Stimulated activated CD4-positive, alpha-beta T cell treated with anti-CD3 and anti-CD28 coated beads, Interleukin-15, amount 100 ng/mL, for 1 hour (primary cell): Measurements from ENCODE around the gene SLC34A1.
"Not testable (repeated sequence)": the region's sequence is repeated elsewhere in the genome, so short reads cannot be mapped to it uniquely, and the experiment has no call there.

ENCODE experiments used
- DNase-seq, 2 donors: peaks; one replicate each; pipeline ENCODE4 v3.0.0-alpha.2; 2020; ENCODE audit warnings: low read depth in 1 of 2, low spot score in 1 of 2

SLC34A1 gene

DNA sequence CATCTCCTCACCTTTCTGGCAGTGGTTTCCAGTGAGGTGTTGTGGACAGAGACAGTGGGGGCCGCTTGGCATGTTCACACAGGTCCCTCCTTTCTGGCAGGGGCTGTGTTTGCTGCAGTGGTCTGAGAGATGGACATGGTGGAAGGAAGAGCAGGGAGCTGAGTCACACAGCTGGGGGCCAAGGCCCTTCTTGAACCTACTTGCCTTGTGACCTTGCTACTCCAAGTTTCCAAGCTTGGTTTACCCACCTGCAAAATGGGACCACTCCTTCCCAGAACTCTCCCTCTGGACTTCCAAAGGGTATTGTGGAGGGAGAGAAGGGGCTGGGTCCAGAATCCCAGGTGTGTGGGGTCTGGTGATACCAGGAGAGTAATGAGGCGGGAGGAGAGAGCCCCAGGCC, 21.1 kb downstream of the SLC34A1 start:
- no peak for DNase-seq

DNA sequence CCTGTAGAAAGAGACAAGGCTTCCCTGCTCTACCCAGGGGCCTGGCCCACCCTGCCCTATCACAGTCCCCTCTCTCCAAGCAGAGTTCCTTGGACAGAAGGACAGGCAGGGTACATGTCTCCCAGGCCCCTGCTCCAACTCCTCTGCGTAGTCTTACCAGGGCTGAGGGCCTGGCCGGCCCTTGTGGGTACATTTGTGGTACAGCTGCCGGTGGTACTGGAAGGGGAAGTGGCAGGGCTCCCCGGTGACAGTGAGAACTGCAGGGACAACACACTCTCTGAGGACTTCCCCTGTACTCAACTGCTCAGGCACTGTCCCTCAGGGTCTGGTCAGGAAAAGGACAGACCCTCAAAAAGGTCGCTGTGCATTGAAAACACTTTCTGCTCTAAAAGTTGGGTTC, 21.6 kb downstream of the SLC34A1 start:
- no peak for DNase-seq

DNA sequence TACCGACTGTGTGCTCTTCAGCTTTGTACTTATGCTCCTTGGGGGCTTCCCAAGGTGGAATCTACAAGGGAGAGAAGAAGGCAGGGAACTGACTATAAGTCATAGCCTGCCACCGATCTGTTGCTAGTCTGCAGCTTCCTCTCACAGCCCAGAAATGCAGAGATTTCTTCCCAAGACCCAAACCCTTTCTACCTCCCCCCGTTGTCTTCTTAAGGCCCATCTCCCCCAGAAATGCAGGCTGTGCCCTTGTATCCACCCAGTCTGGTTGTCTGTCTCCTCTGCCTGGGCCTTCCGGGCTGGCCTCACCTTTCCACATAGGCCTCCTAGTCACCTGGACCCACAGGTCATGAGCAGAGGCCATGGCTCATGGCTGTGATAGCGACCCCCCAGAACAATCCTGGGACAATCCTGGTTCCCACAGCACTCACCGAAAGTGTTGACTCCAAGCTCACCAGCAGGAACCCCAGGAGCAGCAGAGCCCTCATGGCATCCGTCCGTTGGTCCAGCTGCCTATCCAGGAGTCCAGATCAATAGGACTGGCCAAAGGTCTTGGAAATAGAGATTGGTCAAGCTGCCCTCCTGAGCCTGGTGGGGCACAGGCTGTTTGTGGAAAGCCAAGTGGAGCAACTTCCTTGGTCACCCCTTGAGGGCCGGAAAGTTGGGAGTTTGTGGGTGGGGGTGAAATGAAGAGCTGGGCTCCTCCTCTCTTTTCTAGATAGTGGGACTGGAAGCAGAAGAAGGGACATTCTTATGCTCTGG, 25.0 kb downstream of the SLC34A1 start, which contains the start of gene F12:
F12 (minus strand) TSS at position 522 of the 759 bp plus-strand sequence; CDS start at position 485, 37 bp downstream.
- no peak for DNase-seq

DNA sequence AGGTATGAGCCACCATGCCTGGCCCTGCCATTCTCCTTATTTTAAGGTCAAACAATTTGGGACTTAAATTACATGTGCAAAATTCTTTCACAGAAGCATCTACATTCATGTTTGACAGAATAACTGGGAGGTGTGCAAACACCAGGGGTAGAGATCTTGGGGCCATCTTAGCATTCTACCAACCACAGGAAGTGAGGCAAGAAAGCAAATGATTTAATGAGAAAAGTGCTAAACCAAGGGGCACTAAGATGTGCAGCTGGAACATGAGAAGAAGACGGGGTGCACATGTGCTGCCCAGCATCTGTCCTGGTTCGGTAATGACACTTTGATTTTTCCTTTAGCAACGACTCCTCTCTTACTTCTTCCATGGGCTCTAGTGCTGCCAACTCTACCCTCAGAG, 26.3 kb downstream of the SLC34A1 start:
- DNase-seq: no peak

DNA sequence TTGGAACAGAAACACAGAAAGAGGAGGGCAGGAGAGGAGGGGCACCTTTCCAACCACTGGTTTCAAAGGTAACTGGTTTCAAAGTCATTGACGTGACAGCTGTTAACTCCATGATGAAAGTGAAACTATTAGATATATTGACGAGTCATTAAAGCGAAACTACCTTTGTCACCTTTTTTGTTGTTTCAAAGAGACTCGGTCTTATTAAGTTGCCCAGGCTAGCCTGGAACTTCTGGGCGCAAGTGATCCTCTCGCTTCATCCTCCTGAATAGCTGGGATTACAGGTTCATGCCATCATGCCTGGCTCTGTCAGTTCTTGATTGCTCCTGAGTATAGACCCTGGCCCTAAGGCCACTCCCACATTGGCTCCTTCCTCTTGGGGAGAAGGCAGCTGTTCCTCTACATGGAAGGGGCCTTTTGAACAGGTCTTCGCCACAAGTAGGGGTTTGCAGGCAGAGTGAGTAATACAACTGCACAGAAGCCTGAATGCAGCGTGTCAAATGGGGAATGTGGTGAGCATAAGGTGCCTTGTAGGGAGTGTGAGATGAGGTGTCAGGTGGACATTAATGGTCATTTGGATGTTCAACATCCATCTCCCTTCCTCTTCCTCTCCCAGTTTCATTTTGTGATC, 28.5 kb downstream of the SLC34A1 start:
- no peak for DNase-seq

DNA sequence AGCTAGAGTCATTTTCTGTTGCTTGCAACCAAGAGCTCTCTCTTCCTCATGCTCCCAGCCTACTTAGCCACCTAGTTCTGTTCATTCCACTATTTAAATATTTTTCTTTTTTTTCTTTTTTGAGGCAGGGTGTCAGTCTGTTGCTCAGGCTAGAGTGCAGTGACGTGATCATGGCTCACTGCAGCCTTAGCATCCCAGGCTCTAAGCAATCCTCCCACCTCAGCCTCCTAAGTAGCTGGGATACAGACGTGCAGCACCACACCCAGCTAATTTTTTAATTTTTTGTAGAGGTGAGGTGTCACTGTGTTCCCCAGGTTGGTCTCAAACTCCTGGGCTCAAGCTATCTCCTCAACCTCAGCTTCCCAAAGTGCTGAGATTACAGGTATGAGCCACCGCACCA, 30.2 kb downstream of the SLC34A1 start:
- DNase-seq: no peak

DNA sequence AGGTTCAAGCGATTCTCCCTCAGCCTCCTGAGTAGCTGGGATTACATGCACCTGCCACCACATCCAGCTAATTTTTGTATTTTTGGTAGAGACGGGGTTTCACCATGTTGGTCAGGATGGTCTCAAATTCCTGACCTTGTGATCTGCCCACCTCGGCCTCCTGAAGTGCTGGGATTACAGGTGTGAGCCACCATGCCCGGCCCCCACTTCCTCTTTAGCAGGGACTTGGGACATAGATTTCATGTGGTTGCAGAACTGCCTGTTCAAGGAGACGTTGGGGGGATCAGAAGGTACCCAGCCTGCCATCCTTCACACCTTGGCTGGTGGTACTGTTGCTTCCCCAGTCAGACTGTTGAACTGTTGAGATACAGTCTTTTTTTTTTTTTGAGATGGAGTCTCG, 32.8 kb downstream of the SLC34A1 start:
- not testable (repeated sequence) for DNase-seq

DNA sequence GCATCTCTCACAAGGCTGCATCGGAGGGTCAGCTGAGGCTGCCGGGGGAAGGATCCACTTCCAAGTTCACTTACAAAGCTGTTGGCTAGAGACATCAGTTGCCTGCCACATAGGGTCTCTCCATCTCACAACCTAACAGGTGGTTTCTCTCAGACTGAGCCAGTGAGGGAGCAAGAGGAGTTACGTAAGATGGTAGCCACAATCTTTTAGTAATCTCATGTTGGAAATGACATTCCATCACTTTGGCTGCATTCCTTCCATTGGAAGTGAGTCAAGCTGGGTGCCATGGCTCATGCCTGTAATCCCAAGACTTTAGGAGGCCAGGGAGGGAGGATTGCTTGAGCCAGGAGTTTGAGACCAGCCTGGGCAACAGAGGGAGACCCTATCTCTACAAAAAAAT, 34.8 kb downstream of the SLC34A1 start:
- DNase-seq: no peak

DNA sequence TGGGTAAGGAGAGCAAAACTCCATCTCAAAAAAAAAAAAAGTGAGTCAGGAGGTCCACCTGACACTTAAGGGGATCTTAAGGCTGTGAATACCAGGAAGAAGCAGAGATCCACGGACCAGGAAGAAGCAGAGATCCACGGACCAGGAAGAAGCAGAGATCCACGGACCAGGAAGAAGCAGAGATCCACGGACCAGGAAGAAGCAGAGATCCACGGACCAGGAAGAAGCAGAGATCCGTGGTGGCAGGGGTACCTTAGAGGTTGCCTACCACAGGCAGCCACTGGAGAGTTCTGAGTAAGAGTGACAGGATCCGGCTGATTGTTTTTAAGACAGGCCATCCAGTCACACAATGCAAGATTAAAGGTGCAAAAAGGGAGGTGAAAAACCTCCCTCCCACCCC, 36.2 kb downstream of the SLC34A1 start:
- DNase-seq: not testable (repeated sequence)

DNA sequence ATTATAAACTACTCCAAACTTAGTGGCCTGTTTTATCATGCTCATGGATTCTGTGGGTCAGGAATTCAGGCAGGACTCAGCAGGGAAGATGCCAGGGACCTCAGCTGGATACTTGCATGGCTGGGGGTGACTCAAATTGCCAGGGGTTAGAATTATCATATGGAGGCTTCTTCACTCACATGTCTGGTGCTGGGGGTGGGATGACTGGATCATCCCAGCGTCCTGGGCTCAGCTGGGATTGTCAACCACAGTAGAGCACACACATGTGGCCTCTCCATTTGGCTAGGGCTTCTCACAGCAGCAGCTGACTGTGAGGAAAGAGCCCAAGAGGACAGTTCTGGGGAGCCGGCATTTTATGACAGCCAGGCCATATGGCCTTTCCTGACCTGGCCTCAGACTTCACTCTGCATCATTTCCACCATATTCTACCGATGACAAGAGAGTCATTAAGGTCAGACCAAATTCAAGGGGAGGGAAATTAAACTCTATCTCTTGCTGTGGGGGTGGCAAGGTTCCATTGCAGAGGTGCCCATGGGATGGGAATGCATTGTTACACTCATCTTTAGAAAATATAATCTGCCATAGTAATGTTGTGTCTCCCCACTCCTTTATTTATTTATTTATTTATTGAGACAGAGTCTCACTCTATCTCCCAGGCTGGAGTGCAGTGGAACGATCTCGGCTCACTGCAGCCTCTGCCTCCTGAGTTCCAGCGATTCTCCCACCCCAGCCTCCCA, 37.0 kb downstream of the SLC34A1 start:
- DNase-seq: no peak

DNA sequence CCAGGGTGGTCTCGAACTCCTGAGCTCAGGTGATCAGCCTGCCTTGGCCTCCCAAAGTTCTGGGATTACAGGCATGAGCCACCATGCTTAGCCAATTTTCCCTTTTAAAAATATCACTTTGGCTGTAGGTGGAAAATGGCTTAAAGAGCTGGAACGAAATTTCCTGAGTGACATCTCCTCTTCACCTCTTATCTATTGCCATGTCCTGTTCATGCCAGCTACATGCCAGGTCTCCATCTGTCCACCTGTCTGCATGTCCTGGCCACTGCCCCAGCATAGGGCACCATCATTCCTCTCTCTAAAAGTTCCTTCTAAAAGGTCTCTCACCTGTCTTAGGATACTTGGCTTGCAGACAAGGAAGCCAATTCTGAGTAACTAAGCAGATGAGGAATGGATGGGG, 39.4 kb downstream of the SLC34A1 start:
- no peak for DNase-seq

DNA sequence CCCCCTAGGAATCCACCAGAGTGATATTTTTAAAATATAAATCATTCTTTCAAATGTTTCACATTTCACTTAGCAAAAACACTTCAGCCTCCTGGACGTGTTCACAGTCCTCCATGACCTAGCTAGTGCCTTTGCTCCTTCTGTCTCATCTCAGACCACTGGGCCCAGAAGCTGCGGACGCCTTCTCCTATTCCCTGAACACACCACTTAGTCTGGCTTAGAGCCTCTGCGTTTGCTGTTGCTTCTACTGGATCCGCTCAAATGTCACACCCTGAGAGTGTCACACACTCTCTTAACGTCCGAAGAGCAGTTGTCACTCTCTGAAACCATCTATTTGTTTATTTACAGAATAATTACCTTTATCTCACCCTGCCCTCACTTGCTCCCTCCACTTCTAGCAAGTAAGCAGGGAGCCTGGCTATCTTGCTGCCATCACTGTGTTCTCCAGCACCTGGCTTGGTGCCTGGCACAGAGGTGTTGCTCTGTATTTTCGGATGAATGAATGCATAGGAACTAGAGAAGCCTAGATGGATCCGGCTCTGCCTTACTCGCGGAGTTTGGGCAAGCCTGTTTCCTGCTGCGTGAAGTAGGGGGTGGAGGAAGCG, 41.1 kb downstream of the SLC34A1 start:
- no peak for DNase-seq

DNA sequence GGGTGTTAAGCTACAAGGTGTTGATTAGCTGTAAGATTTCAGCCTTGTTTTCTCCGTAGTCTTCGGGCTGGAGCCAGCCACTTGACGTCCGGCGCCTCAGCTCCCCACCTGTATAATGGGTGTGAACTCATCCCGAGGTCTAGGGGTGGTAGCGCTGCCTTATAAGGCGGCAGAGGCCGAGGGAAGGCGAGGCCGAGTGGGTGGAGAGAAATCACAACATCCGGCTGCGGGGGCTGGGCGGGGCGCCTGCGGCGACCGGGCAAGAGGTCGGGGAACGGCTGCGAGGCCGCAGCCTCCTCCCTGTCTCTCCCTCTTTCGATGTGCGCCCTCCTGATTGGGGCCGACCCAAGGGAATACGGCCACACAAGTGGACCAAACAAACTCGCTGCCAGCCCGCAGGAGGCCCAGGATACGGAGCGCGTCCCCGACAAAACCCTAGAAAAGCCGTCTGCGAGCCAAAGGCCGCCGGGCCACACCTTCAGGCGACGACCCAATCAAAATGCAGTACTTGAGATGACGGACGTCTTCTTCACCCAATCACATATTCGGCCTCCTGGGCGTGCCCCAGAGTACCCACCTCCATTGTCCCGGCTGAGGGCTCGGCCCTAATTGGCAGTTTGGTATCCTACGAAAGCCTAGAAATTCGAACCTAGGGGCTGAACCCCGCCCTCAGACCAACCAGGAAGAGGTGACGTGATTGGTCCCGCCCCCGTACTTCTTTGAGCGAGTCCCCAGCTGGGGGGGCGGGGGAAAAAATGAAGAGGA, 41.7 kb downstream of the SLC34A1 start:
- peak; percentile 93 to 98 for DNase-seq

DNA sequence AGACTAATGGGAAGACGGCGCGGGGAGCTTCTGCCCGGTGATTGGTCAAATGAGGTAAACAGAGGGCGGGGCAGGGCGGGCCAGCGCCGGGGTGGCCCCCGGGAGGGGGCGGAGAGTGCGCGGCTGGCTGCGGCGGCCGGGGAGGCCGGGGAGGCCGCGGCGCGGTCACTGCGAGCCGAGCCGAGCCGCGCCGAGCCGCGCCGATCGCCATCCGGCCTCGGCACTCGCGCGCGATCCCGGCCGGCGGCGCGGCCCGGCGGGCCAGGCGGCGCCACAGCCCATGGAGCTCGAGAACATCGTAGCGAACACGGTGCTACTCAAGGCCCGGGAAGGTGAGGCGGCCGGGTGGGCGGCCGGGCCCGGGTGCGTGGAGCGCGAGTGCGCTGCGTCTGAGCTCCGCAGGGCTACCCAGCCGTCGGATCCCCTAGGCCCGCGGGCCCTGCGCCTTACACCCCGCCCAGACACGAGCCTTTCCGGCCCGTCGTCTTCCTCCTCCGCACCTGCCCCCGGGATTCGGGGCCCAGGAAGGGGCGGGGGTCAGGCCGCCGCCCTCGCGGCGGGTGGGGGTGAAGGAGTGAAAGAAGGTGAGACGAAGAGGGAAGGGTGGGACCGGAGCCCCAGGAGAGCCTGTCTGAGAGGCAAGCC, 42.5 kb downstream of the SLC34A1 start, which contains the start of gene GRK6:
GRK6 (plus strand) TSS at position 111 of the 645 bp plus-strand sequence; CDS start at position 281, 170 bp downstream.
- peak; percentile 52 to 58 for DNase-seq

DNA sequence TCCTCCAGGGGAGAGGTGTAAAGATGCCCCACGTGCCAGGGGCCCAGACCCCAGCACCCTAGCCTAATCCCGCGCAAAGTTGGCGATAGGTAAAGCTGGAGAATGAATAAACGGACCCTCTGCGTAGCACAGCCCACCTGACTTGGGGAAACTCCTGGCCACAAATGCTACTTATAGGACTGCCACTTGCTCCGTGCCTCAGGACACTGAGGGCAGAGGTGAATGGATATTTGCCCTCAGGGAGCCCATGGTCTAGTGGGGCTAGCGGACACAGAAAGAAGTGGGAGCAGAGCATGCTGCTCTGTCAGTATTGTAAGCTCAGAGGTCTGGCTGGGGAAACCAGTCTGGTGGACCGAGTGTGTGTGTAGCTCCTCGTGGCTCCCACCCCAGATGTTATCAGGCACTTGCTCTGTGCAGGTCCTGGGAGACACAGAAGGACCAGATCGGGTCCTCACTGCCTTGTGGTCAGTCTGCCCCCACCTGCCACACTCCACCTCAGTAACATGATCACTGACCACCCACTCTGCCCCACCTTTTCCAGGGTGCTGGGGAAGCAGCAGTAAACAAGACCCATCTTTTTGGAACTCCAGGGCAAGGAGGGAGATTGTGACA, 43.1 kb downstream of the SLC34A1 start:
- no peak for DNase-seq

DNA sequence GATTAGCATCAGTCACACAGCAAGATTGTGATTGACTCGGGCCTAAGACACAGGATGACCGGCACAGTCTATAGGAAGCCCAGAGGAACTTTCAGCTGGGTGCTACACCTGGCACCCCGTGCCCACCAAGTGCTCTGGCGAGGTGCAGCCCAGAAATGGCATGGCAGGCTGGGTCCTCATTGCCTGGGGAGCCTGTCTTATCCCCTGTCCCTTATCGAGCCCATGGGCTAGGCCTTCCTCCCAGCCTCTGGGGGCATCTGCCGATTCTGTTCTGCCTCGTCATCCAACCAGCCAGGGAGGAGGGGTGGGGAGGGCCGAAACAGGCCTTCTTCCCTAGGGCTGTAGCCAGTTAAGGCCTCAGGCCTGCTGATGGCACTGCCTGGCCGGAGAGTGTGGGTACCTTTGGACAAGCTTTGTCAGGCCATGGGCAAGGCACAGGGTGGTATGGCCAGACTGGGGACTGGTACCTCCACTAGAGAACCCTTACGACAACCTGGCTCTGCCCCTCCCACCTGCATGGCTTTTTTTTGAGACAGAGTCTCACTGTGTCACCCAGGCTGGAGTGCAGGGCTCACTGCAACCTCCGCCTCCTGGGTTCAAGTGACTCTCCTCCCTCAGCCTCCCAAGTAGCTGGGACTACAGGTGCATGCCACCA, 43.8 kb downstream of the SLC34A1 start:
- DNase-seq: no peak

DNA sequence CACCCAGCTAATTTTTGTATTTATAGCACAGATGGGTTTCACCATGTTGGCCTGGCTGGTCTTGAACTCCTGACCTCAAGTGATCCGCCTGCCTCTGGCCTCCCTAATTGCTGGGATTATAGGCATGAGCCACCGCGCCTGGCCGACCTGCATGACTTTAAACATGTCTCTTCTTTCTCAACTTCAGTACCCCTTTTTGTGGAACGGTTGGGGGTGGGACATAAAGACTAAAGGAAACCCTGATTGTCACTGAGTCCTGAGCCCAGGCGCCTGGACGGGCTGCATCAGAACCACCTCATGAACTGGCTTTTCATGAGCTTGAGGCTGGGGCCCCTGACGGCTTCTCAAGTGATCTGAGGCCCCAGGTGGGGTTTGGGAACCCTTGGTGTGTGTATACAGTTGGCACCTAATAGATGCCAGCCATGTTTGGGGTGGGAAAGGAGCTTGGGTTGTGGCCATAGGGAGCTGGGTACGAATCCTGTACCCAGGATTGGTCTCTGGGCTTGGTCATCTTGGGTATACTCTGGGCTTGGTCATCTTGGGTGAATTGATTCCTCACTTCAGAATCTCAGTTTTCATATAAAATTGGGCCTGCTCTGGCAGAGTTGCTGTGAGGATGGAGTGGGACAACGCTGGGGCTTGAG, 44.5 kb downstream of the SLC34A1 start:
- DNase-seq: no peak

DNA sequence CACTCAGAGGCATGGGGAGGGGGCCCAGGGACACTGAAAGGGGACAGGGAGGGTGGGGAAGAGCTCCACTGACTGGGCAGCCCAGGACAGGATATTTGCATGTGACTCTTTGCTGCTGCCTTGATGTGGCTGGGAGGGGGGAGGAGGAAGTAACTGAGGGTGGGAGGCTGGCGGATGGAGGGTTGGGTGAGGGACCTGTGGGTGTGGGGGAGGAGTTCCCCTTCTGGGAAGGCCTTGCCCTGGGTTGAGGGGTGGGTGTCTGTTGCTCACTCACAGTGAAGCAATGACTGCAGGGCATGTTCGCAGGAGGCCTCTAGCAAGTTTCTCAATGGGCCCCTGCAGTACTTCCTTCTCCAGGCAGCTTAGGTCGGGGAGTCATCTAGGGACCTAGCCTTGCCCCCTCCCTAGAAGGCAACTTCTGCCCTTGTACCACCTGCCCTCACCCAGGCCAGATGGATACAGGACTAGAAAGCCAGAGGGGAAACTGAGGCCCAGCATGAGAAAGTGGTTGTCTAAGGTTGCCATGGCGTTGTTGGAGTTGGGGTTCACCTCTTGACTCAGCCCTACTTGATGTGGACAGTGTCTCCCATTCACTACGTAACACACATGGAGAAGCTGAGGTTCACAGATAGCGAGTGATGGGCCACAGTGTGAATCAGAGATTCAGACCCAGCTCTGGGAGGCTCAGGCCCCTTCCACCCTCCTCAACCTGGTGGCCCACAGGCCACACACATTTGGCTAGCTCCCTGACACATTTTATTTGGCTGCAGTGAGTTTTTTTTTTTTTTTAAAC, 45.2 kb downstream of the SLC34A1 start:
- DNase-seq: peak; percentile 66 to 72
